ENCODE measurements around the gene BHMT2.

GRCh38 chr5:79055017-79055416, 14.6 kb upstream of the BHMT2 start:
- TF ChIP-seq TEAD4 (IDR thresholded peaks at IDR 0.05; ENCODE audit: borderline replicate concordance, insufficient read depth), result no peak
- TF ChIP-seq JUND (IDR thresholded peaks at IDR 0.05), result no peak
- TF ChIP-seq CTCF (IDR thresholded peaks at IDR 0.05), result no peak
- TF ChIP-seq FOSL2 (IDR thresholded peaks at IDR 0.05; ENCODE audit: borderline replicate concordance, low read depth), result no peak
- no peak for TF ChIP-seq NFIC (IDR thresholded peaks at IDR 0.05; ENCODE audit: borderline replicate concordance)
- no peak for TF ChIP-seq GABPA (IDR thresholded peaks at IDR 0.05; ENCODE audit: low read depth)

Data from SK-N-SH (cell line).